ES-I3 (cell line): ENCODE results near the gene ACTR3.

Source experiments
- H3K36me3 ChIP-seq: 2 replicates; pipeline ENCODE4 v1.6.1; 2013; ENCODE audit warnings: mild to moderate bottlenecking, low read length, control low read depth, moderate library complexity; ENCODE audit not compliant: insufficient read depth
- H3K4me1 ChIP-seq: 2 replicates; pipeline ENCODE4 v1.6.1; 2013; ENCODE audit warnings: mild to moderate bottlenecking, control low read depth, low read length; ENCODE audit not compliant: insufficient read depth
- H3K9ac ChIP-seq: 2 replicates; pipeline ENCODE4 v1.6.1; 2013; ENCODE audit warnings: low read depth, mild to moderate bottlenecking, low read length, moderate library complexity
- H3K9me3 ChIP-seq: 2 replicates; pipeline ENCODE4 v1.6.1; 2013; ENCODE audit warnings: mild to moderate bottlenecking, low read length, moderate library complexity; ENCODE audit not compliant: control insufficient read depth, insufficient read depth

Gene ACTR3

DNA sequence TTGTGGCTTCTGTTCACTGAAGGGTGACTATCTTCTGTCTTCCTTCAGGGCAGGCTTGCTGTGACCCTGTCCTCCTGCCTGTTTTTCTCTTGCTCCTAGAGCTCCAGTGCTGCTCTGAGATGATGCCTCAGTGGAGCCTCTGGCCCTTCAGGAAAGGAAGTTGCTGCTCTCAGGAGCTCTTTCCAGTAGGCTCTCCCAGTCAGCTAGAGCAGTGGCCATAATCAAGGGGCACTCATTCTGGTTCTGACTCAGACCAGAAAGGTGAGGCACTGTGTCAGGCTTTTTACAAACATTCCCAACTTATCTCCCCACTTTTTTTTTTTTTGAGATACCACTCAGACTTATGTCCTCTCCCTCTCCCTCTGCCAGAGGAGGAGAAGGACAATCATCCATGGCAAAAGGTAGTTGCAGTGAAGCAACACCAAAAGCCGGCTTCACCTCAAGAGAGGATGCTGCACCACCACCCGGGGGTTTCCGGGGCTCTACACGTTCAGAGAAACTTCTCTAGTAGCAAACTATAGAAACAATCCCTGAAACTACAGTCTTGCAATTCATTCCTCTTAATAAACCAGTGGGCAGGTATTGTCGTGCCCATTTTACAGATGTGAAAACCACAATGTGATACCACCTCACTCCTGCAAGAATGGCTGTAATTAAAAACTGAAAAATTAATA is 115.4 kb downstream of the ACTR3 start:
- Histone ChIP-seq H3K4me1 (no peaks in the 10 kb centered on the region), H3K9me3 (no peaks in the 10 kb centered on the region), H3K9ac (no peak overlapping the region), H3K36me3 (no peaks in the 10 kb centered on the region)

DNA sequence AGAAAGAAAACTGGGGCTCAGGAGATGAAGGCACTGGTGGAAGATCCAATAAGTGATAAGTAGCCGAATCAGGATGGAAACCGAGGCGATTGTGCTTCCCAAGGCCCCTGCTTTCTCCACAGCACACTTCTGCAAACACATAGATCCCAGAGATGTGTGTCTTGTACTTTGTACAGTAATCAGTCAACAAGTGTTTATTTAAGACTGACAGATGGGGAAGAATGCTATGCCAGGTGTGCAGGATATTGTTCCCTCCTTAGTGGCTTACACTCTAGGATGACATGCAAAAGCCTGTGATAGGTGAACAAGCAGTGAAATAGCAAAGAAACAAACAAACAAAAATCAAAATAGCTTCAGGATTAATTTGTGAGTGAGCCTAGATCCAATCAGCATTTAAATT is 116.6 kb downstream of the ACTR3 start:
- Histone ChIP-seq H3K9me3 (no peaks in the 10 kb centered on the region), H3K4me1 (no peaks in the 10 kb centered on the region), H3K9ac (no peak overlapping the region), H3K36me3 (no peaks in the 10 kb centered on the region)

DNA sequence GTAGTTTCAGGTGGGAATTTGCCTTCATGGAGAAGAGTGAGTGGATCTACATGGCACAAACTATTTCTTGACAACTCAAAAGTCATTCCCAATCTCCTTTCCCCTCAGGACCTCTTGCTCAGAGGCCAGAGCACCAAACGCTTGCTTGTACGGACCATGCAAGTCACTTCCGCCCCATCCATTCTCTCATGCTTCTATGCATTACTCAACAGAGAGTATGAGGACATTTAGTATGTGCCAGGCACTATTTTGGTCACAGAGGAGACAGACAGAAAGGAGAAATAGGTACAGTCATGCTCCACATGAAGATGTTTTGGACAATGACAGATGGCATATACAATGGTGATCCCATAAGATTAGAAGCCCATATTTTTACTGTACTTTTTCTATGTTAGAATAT is 117.5 kb downstream of the ACTR3 start:
- Histone ChIP-seq H3K9ac (no peak overlapping the region), H3K9me3 (no peaks in the 10 kb centered on the region), H3K4me1 (no peaks in the 10 kb centered on the region), H3K36me3 (no peaks in the 10 kb centered on the region)

DNA sequence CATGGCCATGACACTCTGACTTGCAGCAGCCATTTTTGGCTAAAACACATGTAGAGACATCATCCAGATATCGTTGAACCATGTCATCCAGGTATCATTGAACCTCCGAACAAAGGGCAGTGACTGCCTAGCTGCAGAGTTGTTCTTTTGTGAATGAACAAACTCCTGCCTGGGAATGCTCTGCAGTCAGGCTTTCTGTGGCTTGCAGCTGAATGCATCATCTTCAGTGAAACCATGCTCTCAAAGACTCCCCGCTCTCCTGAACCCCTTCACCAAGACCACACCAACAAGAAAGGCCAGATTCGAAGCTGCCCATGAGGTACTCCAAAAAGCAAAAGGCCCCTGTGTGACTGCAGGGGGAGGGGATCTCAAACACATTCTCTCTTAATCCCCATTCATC is 118.8 kb downstream of the ACTR3 start:
- Histone ChIP-seq H3K9ac (no peak overlapping the region), H3K4me1 (no peaks in the 10 kb centered on the region), H3K9me3 (no peaks in the 10 kb centered on the region), H3K36me3 (no peaks in the 10 kb centered on the region)

DNA sequence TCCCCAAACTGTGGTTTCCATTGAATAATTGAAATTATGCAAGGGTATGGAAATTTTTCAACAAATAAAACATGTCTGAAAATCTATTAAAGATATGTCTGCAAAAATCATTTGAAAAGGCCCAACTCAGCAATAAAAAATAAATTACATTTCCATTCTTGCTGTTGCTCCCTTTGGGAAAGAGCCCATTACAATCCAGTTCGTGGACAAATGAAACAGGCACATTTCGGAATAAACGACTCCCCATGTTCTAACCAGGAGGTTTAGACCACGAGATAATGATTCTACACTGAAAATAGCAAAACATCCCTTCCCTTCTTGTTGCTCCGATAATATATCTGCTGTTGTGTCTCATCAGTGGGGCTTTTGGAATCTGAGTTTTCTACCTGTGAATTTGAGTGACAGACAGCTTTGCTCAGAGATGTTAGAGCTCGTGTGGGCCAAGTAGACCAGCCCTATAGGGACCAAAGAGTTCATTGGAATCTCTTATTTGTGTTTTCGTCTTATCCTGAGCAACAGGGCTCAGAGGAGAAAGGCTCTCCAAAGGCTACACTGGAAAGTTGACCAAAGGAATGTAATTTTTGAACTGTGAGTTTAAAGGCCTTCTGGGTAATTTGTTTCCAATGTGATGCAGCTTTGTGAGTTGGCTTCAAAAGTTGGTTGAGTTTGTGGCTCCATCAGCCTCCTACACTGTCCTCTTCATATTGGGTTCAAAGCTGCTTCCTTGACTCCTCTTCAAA is 119.5 kb downstream of the ACTR3 start:
- Histone ChIP-seq H3K36me3 (no peaks in the 10 kb centered on the region), H3K9me3 (no peaks in the 10 kb centered on the region), H3K9ac (no peak overlapping the region), H3K4me1 (no peaks in the 10 kb centered on the region)

DNA sequence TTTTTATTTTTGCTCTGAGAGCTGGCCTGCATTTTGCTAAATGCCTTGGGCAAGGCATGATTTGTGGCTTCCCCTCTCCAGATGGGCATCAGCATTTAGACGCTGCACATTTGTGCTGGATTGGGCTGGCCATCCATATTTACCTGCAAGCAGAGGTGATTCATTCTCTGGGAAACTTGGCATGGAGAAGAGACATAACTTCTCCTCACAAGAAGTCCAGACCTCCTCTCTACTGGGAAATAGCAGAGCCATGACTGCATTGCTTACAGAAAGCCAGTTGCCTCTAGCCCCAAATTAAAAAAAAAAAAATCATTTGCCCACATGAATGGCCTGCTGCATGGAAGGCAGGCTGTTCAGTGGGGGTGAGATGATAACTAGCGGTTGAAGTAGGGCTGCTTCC is 120.1 kb downstream of the ACTR3 start:
- H3K9ac ChIP-seq, result no peak overlapping the region
- H3K9me3 ChIP-seq, result no peaks in the 10 kb centered on the region
- H3K4me1 ChIP-seq, result no peaks in the 10 kb centered on the region
- H3K36me3 ChIP-seq, result no peaks in the 10 kb centered on the region

DNA sequence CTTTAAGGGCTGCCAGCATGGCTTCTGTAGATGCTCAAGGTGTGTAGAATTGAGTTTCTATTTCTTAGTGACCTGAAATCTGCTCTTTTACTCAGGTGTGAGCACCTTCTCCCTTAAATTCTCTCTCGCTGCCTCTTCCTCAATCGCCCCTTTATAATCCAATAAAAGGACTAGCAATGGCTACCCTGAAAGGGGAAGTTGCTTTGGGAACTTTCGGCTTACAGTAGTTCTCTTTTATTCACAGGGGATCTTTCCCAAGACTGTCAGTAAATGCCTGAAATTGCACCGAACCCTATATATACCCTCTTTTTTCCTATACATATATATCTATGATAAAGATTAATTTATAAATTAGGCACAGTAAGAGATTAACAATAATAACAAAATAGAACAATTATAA is 121.8 kb downstream of the ACTR3 start:
- Histone ChIP-seq H3K9me3 (no peaks in the 10 kb centered on the region), H3K9ac (no peak overlapping the region), H3K36me3 (no peaks in the 10 kb centered on the region), H3K4me1 (no peaks in the 10 kb centered on the region)
